OCI-LY1 (cell line): ENCODE data around the gene FAM117A.

Experiments
- H2AFZ ChIP-seq: fragments of 200-600 bp; sonication (generic), shearing (Covaris generic); 2 replicates; pipeline ENCODE4 v1.6.0; 2014; ENCODE audit warnings: antibody characterized with exemption, mild to moderate bottlenecking, low read length
- H3F3A ChIP-seq: fragments of 200-600 bp; sonication (generic), shearing (Covaris generic); 2 replicates; pipeline ENCODE4 v1.6.0; 2014; ENCODE audit warnings: mild to moderate bottlenecking, antibody characterized with exemption, low read length, moderate library complexity; ENCODE audit not compliant: insufficient read depth
- H3K27ac ChIP-seq: fragments of 200-600 bp; sonication (generic); 2 replicates; pipeline ENCODE4 v1.5.1; 2014; ENCODE audit warnings: low read length, mixed run types, mild to moderate bottlenecking, low read depth; ENCODE audit not compliant: poor library complexity, severe bottlenecking
- H3K27me3 ChIP-seq: fragments of 200-600 bp; sonication (generic); 2 replicates; pipeline ENCODE4 v1.6.0; 2014; ENCODE audit warnings: antibody characterized with exemption, mild to moderate bottlenecking, low read length, moderate library complexity; ENCODE audit not compliant: insufficient read depth
- H3K36me3 ChIP-seq: fragments of 200-600 bp; sonication (generic); 2 replicates; pipeline ENCODE4 v1.6.1; 2014; ENCODE audit warnings: mild to moderate bottlenecking, antibody characterized with exemption, low read length, moderate library complexity, mixed read lengths; ENCODE audit not compliant: insufficient read depth
- H3K4me1 ChIP-seq: fragments of 200-600 bp; sonication (generic); 2 replicates; pipeline ENCODE4 v1.5.1; 2014; ENCODE audit warnings: mild to moderate bottlenecking, low read length, moderate library complexity; ENCODE audit not compliant: insufficient read depth, severe bottlenecking
- H3K4me2 ChIP-seq: fragments of 200-600 bp; sonication (generic), shearing (Covaris generic); 2 replicates; pipeline ENCODE4 v1.6.1; 2014; ENCODE audit warnings: low read length
- H3K4me3 ChIP-seq: fragments of 200-600 bp; sonication (generic); 2 replicates; pipeline ENCODE4 v1.5.1; 2014; ENCODE audit warnings: low read length, low read depth, mild to moderate bottlenecking, mixed read lengths; ENCODE audit not compliant: poor library complexity, severe bottlenecking
- H3K79me2 ChIP-seq: fragments of 200-600 bp; shearing (Covaris generic); 2 replicates; pipeline ENCODE4 v1.6.1; 2016; ENCODE audit warnings: mixed run types, low read length, mixed read lengths; ENCODE audit not compliant: insufficient read depth
- H3K9ac ChIP-seq: fragments of 200-600 bp; sonication (generic), shearing (Covaris generic); 2 replicates; pipeline ENCODE4 v1.6.1; 2014; ENCODE audit warnings: mild to moderate bottlenecking, low read length, mixed read lengths
- H3K9me2 ChIP-seq: fragments of 200-600 bp; sonication (generic), shearing (Covaris generic); 2 replicates; pipeline ENCODE4 v1.6.1; 2014; ENCODE audit warnings: low read depth, mild to moderate bottlenecking, low read length, mixed read lengths
- H3K9me3 ChIP-seq: fragments of 200-600 bp; shearing (Covaris generic); 2 replicates; pipeline ENCODE4 v1.6.1; 2014; ENCODE audit warnings: low read length, mixed read lengths
- H4K20me1 ChIP-seq: fragments of 200-600 bp; sonication (generic), shearing (Covaris generic); 2 replicates; pipeline ENCODE4 v1.6.0; 2016; ENCODE audit warnings: mild to moderate bottlenecking, low read length; ENCODE audit not compliant: insufficient read depth
- CTCF ChIP-seq: fragments of 200-600 bp; sonication (generic), shearing (Covaris generic); IDR thresholded peaks from 2 replicates; pipeline ENCODE4 v1.5.1; 2017; ENCODE audit warnings: mild to moderate bottlenecking, antibody characterized with exemption, low read length, moderate library complexity, mixed read lengths
- EZH2 ChIP-seq: fragments of 200-600 bp; sonication (generic), shearing (Covaris generic); IDR thresholded peaks from 2 replicates; pipeline ENCODE4 v1.8.0; 2017; ENCODE audit warnings: borderline replicate concordance, mixed run types, mild to moderate bottlenecking, antibody characterized with exemption, low read length, moderate library complexity, mixed read lengths

FAM117A gene, protein sequence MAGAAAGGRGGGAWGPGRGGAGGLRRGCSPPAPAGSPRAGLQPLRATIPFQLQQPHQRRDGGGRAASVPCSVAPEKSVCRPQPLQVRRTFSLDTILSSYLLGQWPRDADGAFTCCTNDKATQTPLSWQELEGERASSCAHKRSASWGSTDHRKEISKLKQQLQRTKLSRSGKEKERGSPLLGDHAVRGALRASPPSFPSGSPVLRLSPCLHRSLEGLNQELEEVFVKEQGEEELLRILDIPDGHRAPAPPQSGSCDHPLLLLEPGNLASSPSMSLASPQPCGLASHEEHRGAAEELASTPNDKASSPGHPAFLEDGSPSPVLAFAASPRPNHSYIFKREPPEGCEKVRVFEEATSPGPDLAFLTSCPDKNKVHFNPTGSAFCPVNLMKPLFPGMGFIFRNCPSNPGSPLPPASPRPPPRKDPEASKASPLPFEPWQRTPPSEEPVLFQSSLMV

GRCh38 chr17:49763735-49764558, at the start of gene FAM117A:
TSS of gene FAM117A (minus strand) at chr17:49764131. CDS start at chr17:49764087, 44 bp downstream.
- Histone ChIP-seq H3K9me3 (peaks cover 6% of the 10 kb centered on the region), H3K4me3 (peak within 1 kb of the TSS; percentile 80), H3K9ac (peak within 1 kb of the TSS; percentile 72), H2AFZ (no peak within 1 kb of the TSS), H3K36me3 (peaks cover 7% of the 10 kb centered on the region), H3K4me1 (peaks cover 45% of the 10 kb centered on the region), H4K20me1 (no peaks in the 10 kb centered on the region), H3K27me3 (no peaks in the 10 kb centered on the region), H3K27ac (peak within 1 kb of the TSS; percentile 76), H3K4me2 (peak within 1 kb of the TSS; percentile 81), H3K9me2 (no peaks in the 10 kb centered on the region), H3K79me2 (peaks cover 47% of the 10 kb centered on the region), H3F3A (no peaks in the 10 kb centered on the region; the same call in 1 of the 2 replicates)
- no peak for TF ChIP-seq EZH2
- no peak for TF ChIP-seq CTCF

- Histone ChIP-seq H3K4me3 (no peak overlapping the region), H3F3A (no peaks in the 10 kb centered on the region), H3K27me3 (no peaks in the 10 kb centered on the region), H2AFZ (no peak overlapping the region), H3K4me1 (no peaks in the 10 kb centered on the region), H3K9me2 (no peaks in the 10 kb centered on the region), H3K9ac (no peak overlapping the region), H3K4me2 (no peak overlapping the region), H4K20me1 (no peaks in the 10 kb centered on the region; the same call in 1 of the 2 replicates), H3K36me3 (peaks cover 89% of the 10 kb centered on the region), H3K79me2 (peaks cover 11% of the 10 kb centered on the region; the same call in 1 of the 2 replicates), H3K27ac (no peak overlapping the region), H3K9me3 (no peaks in the 10 kb centered on the region)
- TF ChIP-seq EZH2 (no peak), CTCF (no peak)
These were observed 45.1 kb upstream of the FAM117A start for GRCh38 chr17:49809056-49809455.

DNA sequence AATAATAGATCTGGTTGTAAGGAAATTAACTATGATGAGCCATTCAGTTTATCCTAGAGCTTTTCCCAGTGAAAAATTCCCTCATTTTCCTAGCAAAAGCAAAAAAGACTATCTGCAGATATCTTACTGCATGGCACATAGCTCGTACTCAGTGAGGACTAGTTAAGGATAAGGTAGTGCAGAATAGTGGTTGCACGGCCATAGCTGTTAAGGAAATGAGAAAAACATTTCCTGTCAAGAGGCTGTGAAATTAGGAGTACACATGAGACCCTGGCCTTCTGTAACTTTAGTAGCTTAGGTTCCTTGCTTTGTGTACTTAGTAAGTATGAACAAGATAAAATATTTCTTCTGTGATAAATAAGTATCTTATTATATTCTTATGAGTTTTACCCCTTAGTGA, 34.8 kb upstream of the FAM117A start:
- H3K4me2 ChIP-seq, result no peak overlapping the region
- H3K27ac ChIP-seq, result no peak overlapping the region
- H3K4me1 ChIP-seq, result no peaks in the 10 kb centered on the region
- no peaks in the 10 kb centered on the region for H4K20me1 ChIP-seq
- H3K9me3 ChIP-seq, result no peaks in the 10 kb centered on the region
- H3K79me2 ChIP-seq, result peaks cover 41% of the 10 kb centered on the region
- no peaks in the 10 kb centered on the region for H3K9me2 ChIP-seq
- no peak for TF ChIP-seq EZH2
- no peak for TF ChIP-seq CTCF
- peaks cover 88% of the 10 kb centered on the region for H3K36me3 ChIP-seq
- no peak overlapping the region for H3K4me3 ChIP-seq
- no peaks in the 10 kb centered on the region for H3K27me3 ChIP-seq
- H3K9ac ChIP-seq, result no peak overlapping the region
- no peaks in the 10 kb centered on the region for H3F3A ChIP-seq
- no peak overlapping the region for H2AFZ ChIP-seq
